22Rv1 (cell line): ENCODE measurements around the gene CDK6.

Source experiments
- H3K27ac ChIP-seq: fragments of 450-650 bp; 2 replicates; pipeline ENCODE4 v1.5.1; 2017
- ZFX ChIP-seq: fragments of 450-650 bp; IDR thresholded peaks from 2 replicates; pipeline ENCODE4 v1.6.1; 2017; ENCODE audit warnings: antibody characterized with exemption, borderline replicate concordance
- TF ChIP-seq, protein P1 (sequence below): fragments of 450-650 bp; IDR thresholded peaks from 2 replicates; pipeline ENCODE4 v1.5.1; 2017; ENCODE audit warnings: mild to moderate bottlenecking

Gene CDK6

DNA sequence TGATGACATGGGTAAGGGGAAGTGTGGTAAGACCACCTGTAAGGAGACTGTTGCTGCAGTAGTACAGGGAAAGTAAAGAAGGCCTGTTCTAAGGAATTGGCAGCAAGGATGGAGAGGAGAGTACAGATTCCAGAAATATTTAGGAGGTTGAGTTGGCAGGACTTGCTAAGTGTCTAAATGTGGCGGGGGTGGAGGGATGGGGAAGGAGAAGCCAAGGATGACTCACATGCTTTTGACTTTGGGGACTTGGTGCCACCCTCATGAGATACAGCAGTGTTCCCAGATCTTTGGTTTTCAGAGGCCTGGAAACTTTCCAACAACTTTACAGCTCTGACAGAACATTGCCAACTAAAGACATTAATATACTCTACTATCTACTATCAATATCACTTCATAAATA lies 45.4 kb downstream of the CDK6 start:
- TF ChIP-seq ZFX: no peak
- TF ChIP-seq, protein P1, sequence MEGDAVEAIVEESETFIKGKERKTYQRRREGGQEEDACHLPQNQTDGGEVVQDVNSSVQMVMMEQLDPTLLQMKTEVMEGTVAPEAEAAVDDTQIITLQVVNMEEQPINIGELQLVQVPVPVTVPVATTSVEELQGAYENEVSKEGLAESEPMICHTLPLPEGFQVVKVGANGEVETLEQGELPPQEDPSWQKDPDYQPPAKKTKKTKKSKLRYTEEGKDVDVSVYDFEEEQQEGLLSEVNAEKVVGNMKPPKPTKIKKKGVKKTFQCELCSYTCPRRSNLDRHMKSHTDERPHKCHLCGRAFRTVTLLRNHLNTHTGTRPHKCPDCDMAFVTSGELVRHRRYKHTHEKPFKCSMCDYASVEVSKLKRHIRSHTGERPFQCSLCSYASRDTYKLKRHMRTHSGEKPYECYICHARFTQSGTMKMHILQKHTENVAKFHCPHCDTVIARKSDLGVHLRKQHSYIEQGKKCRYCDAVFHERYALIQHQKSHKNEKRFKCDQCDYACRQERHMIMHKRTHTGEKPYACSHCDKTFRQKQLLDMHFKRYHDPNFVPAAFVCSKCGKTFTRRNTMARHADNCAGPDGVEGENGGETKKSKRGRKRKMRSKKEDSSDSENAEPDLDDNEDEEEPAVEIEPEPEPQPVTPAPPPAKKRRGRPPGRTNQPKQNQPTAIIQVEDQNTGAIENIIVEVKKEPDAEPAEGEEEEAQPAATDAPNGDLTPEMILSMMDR: no peak
- H3K27ac ChIP-seq: no peak overlapping the region

DNA sequence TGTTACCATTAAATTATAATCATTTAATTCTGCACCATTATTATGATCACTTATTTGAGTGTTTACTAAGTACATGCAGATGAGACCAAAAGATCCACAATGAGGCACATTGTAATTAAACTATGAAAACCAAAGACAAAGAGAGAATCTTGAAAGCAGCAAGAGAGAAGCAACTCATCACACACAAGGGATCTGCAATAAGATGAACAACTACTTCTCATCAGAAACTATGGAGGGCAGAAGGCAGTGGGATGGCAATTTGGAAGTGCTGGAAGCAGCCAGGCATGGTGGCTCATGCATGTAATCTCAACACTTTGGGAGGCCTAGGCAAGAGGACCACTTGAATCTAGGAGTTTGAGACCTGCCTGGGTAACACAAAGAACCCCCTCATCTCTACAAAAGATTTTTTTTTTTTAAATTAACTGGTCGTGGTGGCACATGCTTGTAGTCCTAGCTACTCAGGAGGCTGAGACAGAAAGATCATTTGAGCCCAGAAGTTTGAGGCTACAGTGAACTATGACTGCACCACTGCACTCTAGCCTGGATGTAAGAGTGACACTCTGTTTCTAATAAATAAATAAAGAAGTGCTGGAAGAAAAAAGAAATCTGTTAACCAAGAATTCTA lies 47.7 kb downstream of the CDK6 start:
- TF ChIP-seq, protein P1: no peak
- no peak for TF ChIP-seq ZFX
- no peak overlapping the region for H3K27ac ChIP-seq

- no peak overlapping the region for H3K27ac ChIP-seq
- no peak for TF ChIP-seq ZFX
- TF ChIP-seq, protein P1: no peak
Observed at GRCh38 chr7:92785923-92786322, 50.5 kb downstream of the CDK6 start.

GRCh38 chr7:92784935-92785334 lies 51.4 kb downstream of the CDK6 start:
- H3K27ac ChIP-seq: no peak overlapping the region
- no peak for TF ChIP-seq ZFX
- TF ChIP-seq, protein P1: no peak

- H3K27ac ChIP-seq: no peak overlapping the region
- TF ChIP-seq ZFX: no peak
- TF ChIP-seq, protein P1: no peak
Observed at GRCh38 chr7:92783260-92784201, 52.8 kb downstream of the CDK6 start.

DNA sequence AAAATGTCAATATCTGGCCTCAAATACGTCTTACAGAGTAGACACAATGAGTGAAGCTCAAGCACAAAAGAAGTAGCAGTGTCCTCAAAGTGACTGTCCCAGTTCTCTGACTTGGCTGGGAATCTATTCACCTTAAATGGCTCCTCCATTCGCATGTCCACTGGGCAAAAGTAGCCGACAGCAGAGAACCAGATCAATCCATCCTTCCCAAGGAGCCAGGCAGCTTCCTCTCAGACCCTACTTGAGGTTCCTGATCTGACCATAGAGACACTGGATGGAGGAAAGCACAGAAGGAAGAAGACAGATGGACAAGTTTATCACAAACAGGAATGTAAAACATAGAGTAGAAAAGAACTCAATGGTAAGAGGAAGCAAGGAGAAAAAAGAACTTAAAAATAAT lies 53.5 kb downstream of the CDK6 start:
- TF ChIP-seq, protein P1: no peak
- TF ChIP-seq ZFX: no peak
- H3K27ac ChIP-seq: no peak overlapping the region

- H3K27ac ChIP-seq: no peak overlapping the region
- TF ChIP-seq ZFX: no peak
- TF ChIP-seq, protein P1: no peak
Observed at GRCh38 chr7:92782236-92782635, 54.1 kb downstream of the CDK6 start.
